ENCODE measurements around the gene HABP4. TPM values are rescaled to one million over a fixed set of nuclear protein-coding genes. Genes with fewer than 3 reads are reported as not detected.

The HABP4 gene
- total RNA-seq, 1 donor from 2014 or later, result 14.3 TPM

GRCh38 chr9:96419691-96419969, 30.3 kb upstream of the HABP4 start:
- no peaks in the 10 kb centered on the region for H3K27me3 Mint-ChIP-seq (ENCODE audit: low read depth)
- peak overlapping the region; percentile 89 for H3K4me3 Mint-ChIP-seq (ENCODE audit: low read depth)
- no peaks in the 10 kb centered on the region for H3K9me3 Mint-ChIP-seq
- intact Hi-C loops (cut with micrococcal nuclease), result loop anchor here (2.0 to 10.0 kb wide), 7 partner anchors 37 to 1215 kb away; partner anchors contain the start of genes ERCC6L2, NCBP1, PRXL2C and SLC35D2
- peaks cover 21% of the 10 kb centered on the region for H3K4me1 Mint-ChIP-seq (ENCODE audit: low read depth)
- peaks cover 11% of the 10 kb centered on the region for H3K36me3 Mint-ChIP-seq (ENCODE audit: low read depth)
- DNase-seq (ENCODE audit: low spot score), result no peak
- H3K27ac Mint-ChIP-seq, result peak overlapping the region; percentile 90

- H3K27me3 Mint-ChIP-seq (ENCODE audit: low read depth), result no peaks in the 10 kb centered on the region
- no peak for DNase-seq (ENCODE audit: low spot score)
- peak overlapping the region; percentile 90 for H3K27ac Mint-ChIP-seq
- H3K4me1 Mint-ChIP-seq (ENCODE audit: low read depth), result peaks cover 23% of the 10 kb centered on the region
- H3K36me3 Mint-ChIP-seq (ENCODE audit: low read depth), result peaks cover 11% of the 10 kb centered on the region
- H3K9me3 Mint-ChIP-seq, result no peaks in the 10 kb centered on the region
- H3K4me3 Mint-ChIP-seq (ENCODE audit: low read depth), result peak overlapping the region; percentile 89
- intact Hi-C loops (cut with micrococcal nuclease), result no loop called here
Observed at GRCh38 chr9:96420468-96421219, 29.3 kb upstream of the HABP4 start.

GRCh38 chr9:96423322-96423984, 26.5 kb upstream of the HABP4 start:
- H3K36me3 Mint-ChIP-seq (ENCODE audit: low read depth), result no peaks in the 10 kb centered on the region
- H3K4me1 Mint-ChIP-seq (ENCODE audit: low read depth), result peaks cover 25% of the 10 kb centered on the region
- DNase-seq (ENCODE audit: low spot score), result no peak
- H3K9me3 Mint-ChIP-seq, result no peaks in the 10 kb centered on the region
- H3K27me3 Mint-ChIP-seq (ENCODE audit: low read depth), result peaks cover 2% of the 10 kb centered on the region
- no peak overlapping the region for H3K4me3 Mint-ChIP-seq (ENCODE audit: low read depth)
- H3K27ac Mint-ChIP-seq, result no peak overlapping the region
- intact Hi-C loops (cut with micrococcal nuclease), result no loop called here

- Mint-ChIP-seq H3K27ac (no peak overlapping the region), H3K27me3 (ENCODE audit: low read depth) (peaks cover 3% of the 10 kb centered on the region), H3K9me3 (no peaks in the 10 kb centered on the region), H3K4me3 (ENCODE audit: low read depth) (no peak overlapping the region), H3K36me3 (ENCODE audit: low read depth) (no peaks in the 10 kb centered on the region), H3K4me1 (ENCODE audit: low read depth) (peaks cover 25% of the 10 kb centered on the region)
- intact Hi-C loops (cut with micrococcal nuclease), result no loop called here
- no peak for DNase-seq (ENCODE audit: low spot score)
Observed at GRCh38 chr9:96423985-96424336, 26.0 kb upstream of the HABP4 start.

GRCh38 chr9:96425500-96426169, 24.3 kb upstream of the HABP4 start:
- Mint-ChIP-seq H3K9me3 (no peaks in the 10 kb centered on the region), H3K36me3 (ENCODE audit: low read depth) (no peaks in the 10 kb centered on the region), H3K27me3 (ENCODE audit: low read depth) (peaks cover 8% of the 10 kb centered on the region), H3K27ac (no peak overlapping the region), H3K4me3 (ENCODE audit: low read depth) (no peak overlapping the region), H3K4me1 (ENCODE audit: low read depth) (peaks cover 10% of the 10 kb centered on the region)
- intact Hi-C loops (cut with micrococcal nuclease), result no loop called here
- no peak for DNase-seq (ENCODE audit: low spot score)

- H3K9me3 Mint-ChIP-seq, result no peaks in the 10 kb centered on the region
Observed at GRCh38 chr9:96429732-96430131, 20.2 kb upstream of the HABP4 start.

DNA sequence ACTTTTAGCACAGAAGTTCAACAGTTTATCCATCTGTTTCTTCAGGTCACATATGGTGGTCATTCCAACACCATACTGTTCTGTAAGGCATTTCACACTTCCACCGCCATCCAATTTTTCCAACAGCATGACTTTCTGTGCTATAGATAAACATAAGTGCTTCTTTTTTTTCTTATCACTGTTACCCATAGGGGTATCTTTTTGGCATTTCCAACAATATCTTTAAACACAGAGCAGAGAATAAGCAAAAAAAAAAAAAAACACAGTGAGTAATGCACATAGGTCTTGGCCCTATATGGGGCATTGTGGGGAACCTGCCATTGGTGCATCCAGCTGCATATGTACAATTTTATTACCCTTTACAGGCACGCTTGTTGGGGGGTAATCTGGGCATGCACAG, 19.6 kb upstream of the HABP4 start:
- peaks cover 10% of the 10 kb centered on the region for H3K27me3 Mint-ChIP-seq (ENCODE audit: low read depth)
- peaks cover 4% of the 10 kb centered on the region for H3K4me1 Mint-ChIP-seq (ENCODE audit: low read depth)
- DNase-seq (ENCODE audit: low spot score), result no peak
- no peaks in the 10 kb centered on the region for H3K9me3 Mint-ChIP-seq
- no peaks in the 10 kb centered on the region for H3K36me3 Mint-ChIP-seq (ENCODE audit: low read depth)
- intact Hi-C loops (cut with micrococcal nuclease), result no loop called here
- no peak overlapping the region for H3K27ac Mint-ChIP-seq
- no peak overlapping the region for H3K4me3 Mint-ChIP-seq (ENCODE audit: low read depth)

More at GRCh38 chr9:96429732-96430131, 20.2 kb upstream of the HABP4 start:
- intact Hi-C loops (cut with micrococcal nuclease), result no loop called here
- Mint-ChIP-seq H3K36me3 (ENCODE audit: low read depth) (no peaks in the 10 kb centered on the region), H3K4me3 (ENCODE audit: low read depth) (no peak overlapping the region), H3K4me1 (ENCODE audit: low read depth) (peaks cover 4% of the 10 kb centered on the region), H3K27ac (no peak overlapping the region), H3K27me3 (ENCODE audit: low read depth) (peaks cover 10% of the 10 kb centered on the region)
- DNase-seq (ENCODE audit: low spot score), result no peak

- Mint-ChIP-seq H3K4me3 (ENCODE audit: low read depth) (no peak overlapping the region), H3K27me3 (ENCODE audit: low read depth) (peaks cover 3% of the 10 kb centered on the region), H3K4me1 (ENCODE audit: low read depth) (no peaks in the 10 kb centered on the region), H3K27ac (no peak overlapping the region), H3K9me3 (no peaks in the 10 kb centered on the region), H3K36me3 (ENCODE audit: low read depth) (no peaks in the 10 kb centered on the region)
- intact Hi-C loops (cut with micrococcal nuclease), result no loop called here
- no peak for DNase-seq (ENCODE audit: low spot score)
Observed at GRCh38 chr9:96435345-96435744, 14.6 kb upstream of the HABP4 start.

DNA sequence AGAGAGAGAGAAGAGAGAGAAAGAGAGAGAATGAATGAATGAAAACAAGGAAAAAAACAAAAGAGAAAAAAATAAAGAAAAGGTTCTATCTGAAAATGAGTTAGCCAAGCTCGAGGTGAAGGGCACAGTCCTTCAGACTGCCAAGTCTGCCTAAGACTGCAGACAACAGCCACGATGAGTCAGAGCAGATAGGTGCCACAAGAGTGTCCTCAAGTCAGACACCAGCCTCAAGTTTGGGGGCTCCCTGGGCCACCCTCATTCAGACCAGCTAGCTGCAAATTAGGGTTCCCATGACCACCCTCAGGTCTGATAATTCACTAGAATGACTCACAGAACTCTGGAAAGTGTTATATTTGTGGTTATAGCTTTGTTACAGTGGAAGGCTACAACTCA, 13.9 kb upstream of the HABP4 start:
- H3K9me3 Mint-ChIP-seq, result no peaks in the 10 kb centered on the region
- no peaks in the 10 kb centered on the region for H3K4me1 Mint-ChIP-seq (ENCODE audit: low read depth)
- intact Hi-C loops (cut with micrococcal nuclease), result no loop called here
- no peak overlapping the region for H3K27ac Mint-ChIP-seq
- DNase-seq (ENCODE audit: low spot score), result no peak
- H3K36me3 Mint-ChIP-seq (ENCODE audit: low read depth), result no peaks in the 10 kb centered on the region
- H3K4me3 Mint-ChIP-seq (ENCODE audit: low read depth), result no peak overlapping the region
- peaks cover 2% of the 10 kb centered on the region for H3K27me3 Mint-ChIP-seq (ENCODE audit: low read depth)

DNA sequence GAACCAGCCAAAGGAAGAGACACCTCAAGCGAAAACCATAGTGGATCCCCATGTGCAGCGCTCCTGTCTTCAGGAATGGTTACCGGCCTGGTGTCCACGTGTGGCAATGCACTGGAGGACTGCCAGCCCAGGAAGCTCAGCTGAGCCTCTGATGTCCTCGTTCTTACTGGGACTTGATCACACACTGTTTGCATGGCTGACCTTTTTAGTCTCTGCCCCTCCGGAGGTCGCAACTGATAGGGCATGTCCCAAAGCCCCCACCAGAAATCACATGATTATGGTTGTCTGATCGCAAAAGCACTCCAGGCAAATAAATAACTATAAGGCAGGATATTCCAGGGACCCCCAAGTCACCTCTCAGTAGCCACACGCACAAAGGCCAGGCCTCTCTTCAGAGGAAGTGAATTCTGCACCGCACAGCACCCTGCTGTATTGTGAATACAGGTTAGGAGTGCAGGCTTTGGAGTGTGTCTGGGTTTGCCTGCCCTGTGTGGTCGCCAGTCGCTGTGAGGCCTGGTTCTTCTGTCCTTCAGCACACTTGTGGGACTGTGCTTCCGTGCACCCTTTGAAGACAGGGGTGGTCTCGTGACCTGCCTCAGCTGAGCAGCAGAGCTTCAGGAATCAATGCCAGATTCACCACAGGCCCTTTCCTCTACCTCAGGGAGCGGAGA, 13.4 kb upstream of the HABP4 start:
- no peaks in the 10 kb centered on the region for H3K36me3 Mint-ChIP-seq (ENCODE audit: low read depth)
- H3K27ac Mint-ChIP-seq, result no peak overlapping the region
- H3K9me3 Mint-ChIP-seq, result no peaks in the 10 kb centered on the region
- H3K27me3 Mint-ChIP-seq (ENCODE audit: low read depth), result peaks cover 2% of the 10 kb centered on the region
- intact Hi-C loops (cut with micrococcal nuclease), result no loop called here
- H3K4me1 Mint-ChIP-seq (ENCODE audit: low read depth), result no peaks in the 10 kb centered on the region
- DNase-seq (ENCODE audit: low spot score), result no peak
- H3K4me3 Mint-ChIP-seq (ENCODE audit: low read depth), result no peak overlapping the region

- Mint-ChIP-seq H3K4me3 (ENCODE audit: low read depth) (no peak overlapping the region), H3K27ac (no peak overlapping the region), H3K27me3 (ENCODE audit: low read depth) (peaks cover 2% of the 10 kb centered on the region), H3K9me3 (no peaks in the 10 kb centered on the region), H3K36me3 (ENCODE audit: low read depth) (no peaks in the 10 kb centered on the region), H3K4me1 (ENCODE audit: low read depth) (no peaks in the 10 kb centered on the region)
- intact Hi-C loops (cut with micrococcal nuclease), result no loop called here
- DNase-seq (ENCODE audit: low spot score), result no peak
Observed at GRCh38 chr9:96437454-96437853, 12.5 kb upstream of the HABP4 start.

DNA sequence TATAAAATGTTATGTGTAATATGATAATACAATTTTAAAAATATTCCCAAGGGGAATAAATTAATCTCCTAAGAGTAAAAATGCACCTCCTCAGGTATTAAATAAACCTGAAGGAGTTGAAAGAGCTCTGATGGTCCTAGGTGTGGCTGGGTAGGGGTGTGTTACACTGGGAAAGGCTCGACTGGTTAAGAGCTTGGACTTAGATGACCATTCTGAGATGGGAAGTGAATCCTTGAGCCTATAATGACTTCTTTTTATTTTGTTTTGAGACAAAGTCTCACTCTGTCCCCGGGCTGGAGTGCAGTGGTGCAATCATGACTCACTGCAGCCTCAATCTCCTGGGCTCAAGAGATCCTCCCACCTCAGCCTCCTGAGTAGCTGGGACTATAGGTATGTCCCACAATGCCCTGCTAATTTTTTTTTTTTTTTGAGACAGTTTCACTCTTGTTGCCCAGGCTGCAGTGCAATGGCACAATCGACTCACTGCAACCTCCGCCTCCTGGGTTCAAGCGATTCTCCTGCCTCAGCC, 9.2 kb upstream of the HABP4 start:
- Mint-ChIP-seq H3K4me1 (ENCODE audit: low read depth) (no peaks in the 10 kb centered on the region), H3K27ac (no peak overlapping the region), H3K4me3 (ENCODE audit: low read depth) (no peak overlapping the region), H3K36me3 (ENCODE audit: low read depth) (no peaks in the 10 kb centered on the region), H3K27me3 (ENCODE audit: low read depth) (no peaks in the 10 kb centered on the region), H3K9me3 (no peaks in the 10 kb centered on the region)
- no peak for DNase-seq (ENCODE audit: low spot score)
- intact Hi-C loops (cut with micrococcal nuclease), result loop anchor here (5.0 to 10.0 kb wide), 2 partner anchors 212 to 414 kb away; partner anchors contain the start of gene ZNF782

Data from activated T-helper 2 cell treated with anti-CD3 and anti-CD28 coated beads, Interferon-gamma antibody, Interleukin-2, Interleukin-4, amounts not matched to agents 10 μg/mL and 5 μg/mL and 100 μg/mL, durations not matched to agents 14 hours and 24 hours and 36 hours (primary cell).